AG08396 (cell line): ENCODE results near the gene BRD2.
"Not testable (repeated sequence)": the region's sequence is repeated elsewhere in the genome, so short reads cannot be mapped to it uniquely, and the experiment has no call there.

Experiments used
- DNase-seq: peaks from one replicate; pipeline ENCODE4 v3.0.0; 2012; ENCODE audit warnings: low spot score, mixed read lengths

Gene BRD2

GRCh38 chr6:32968093-32968866 is at the start of gene BRD2:
Gene BRD2 (plus strand): TSS chr6:32968594. CDS start chr6:32972899, 4,305 bp downstream.
- peak; percentile 95 for DNase-seq

- no peak for DNase-seq
Observed at GRCh38 chr6:32920715-32921114, 47.7 kb upstream of the BRD2 start.

GRCh38 chr6:32922083-32922482 is 46.3 kb upstream of the BRD2 start:
- no peak for DNase-seq

GRCh38 chr6:32931211-32931610 is 37.2 kb upstream of the BRD2 start:
- DNase-seq, result no peak

GRCh38 chr6:32932132-32932868 is 36.1 kb upstream of the BRD2 start:
- DNase-seq, result peak; percentile 30

- peak; percentile 72 for DNase-seq
Observed at GRCh38 chr6:32933661-32934085, 34.7 kb upstream of the BRD2 start.

- DNase-seq, result no peak
Observed at GRCh38 chr6:32935551-32936238, 32.7 kb upstream of the BRD2 start.

- no peak for DNase-seq
Observed at GRCh38 chr6:32936239-32937152, 31.9 kb upstream of the BRD2 start.

GRCh38 chr6:32937230-32937633 is 31.2 kb upstream of the BRD2 start:
- DNase-seq, result no peak

- DNase-seq, result no peak
Observed at GRCh38 chr6:32938494-32938893, 29.9 kb upstream of the BRD2 start.

- DNase-seq, result peak; percentile 84
Observed at GRCh38 chr6:32940656-32941213, 27.7 kb upstream of the BRD2 start, which contains the start of gene HLA-DMB. Gene HLA-DMB (minus strand): TSS chr6:32941028. CDS start chr6:32940807, 221 bp downstream.

- no peak for DNase-seq
Observed at GRCh38 chr6:32941214-32941768, 27.1 kb upstream of the BRD2 start.

- not testable (repeated sequence) for DNase-seq
Observed at GRCh38 chr6:32942555-32943123, 25.8 kb upstream of the BRD2 start.

GRCh38 chr6:32943864-32944649 is 24.3 kb upstream of the BRD2 start:
- DNase-seq, result no peak

- peak; percentile 49 for DNase-seq
Observed at GRCh38 chr6:32945108-32945760, 23.2 kb upstream of the BRD2 start.

GRCh38 chr6:32945953-32946352 is 22.4 kb upstream of the BRD2 start:
- no peak for DNase-seq

- DNase-seq, result no peak
Observed at GRCh38 chr6:32946893-32947292, 21.5 kb upstream of the BRD2 start.

- no peak for DNase-seq
Observed at GRCh38 chr6:32947552-32948465, 20.6 kb upstream of the BRD2 start.
